Sigmoid colon (tissue), 4 donors: ENCODE measurements around the gene CC2D2A.

Source experiments
- POLR2A ChIP-seq, 2 donors: fragments of 450-650 bp; IDR thresholded peaks; one replicate each; pipeline ENCODE4 v1.6.1; 2016; ENCODE audit warnings: antibody characterized with exemption in 2 of 2, mild to moderate bottlenecking in 2 of 2, moderate library complexity in 2 of 2
- POLR2AphosphoS5 ChIP-seq, 4 donors: sonication (generic); formaldehyde crosslinking; IDR thresholded peaks; one replicate each; pipeline ENCODE4 v1.6.1; 2017; ENCODE audit warnings: antibody characterized with exemption in 4 of 4
- TF ChIP-seq, protein P1 (sequence below), 4 experiments: fragments of 450-650 bp in 3 of 4; fragments of 200-600 bp in 1 of 4; IDR thresholded peaks; one replicate each; pipeline ENCODE4 v1.5.1; 2016 to 2019; ENCODE audit warnings: antibody characterized with exemption in 4 of 4, mild to moderate bottlenecking in 3 of 4, moderate library complexity in 2 of 4

DNA sequence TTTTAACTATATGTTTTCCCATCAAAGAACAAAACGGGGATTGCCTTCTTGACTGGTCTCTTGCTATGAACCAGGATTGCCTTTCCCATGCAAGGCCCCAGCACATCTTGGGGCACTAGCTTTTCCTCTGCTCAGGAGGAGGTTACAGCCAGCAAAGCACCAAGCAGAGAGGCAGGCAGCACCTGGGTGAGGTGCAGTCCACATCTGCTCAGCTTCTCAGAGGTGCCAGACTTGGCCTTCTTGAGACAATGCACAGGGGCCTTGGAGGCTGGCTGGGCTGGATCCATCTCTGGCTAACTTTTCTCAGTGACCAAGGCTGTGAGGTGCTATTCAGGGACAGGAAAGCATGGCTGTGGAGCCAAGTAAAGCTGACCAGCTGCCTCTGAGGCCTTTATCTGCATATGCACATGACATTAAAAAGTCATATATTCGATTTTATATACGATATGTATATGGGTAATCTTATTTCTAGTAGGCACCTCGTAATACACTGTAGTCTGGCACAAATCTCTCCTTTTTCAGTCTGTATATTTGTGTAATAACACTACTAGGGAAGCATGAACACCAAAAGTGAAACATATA, 86.9 kb downstream of the CC2D2A start:
- TF ChIP-seq POLR2A (IDR thresholded peaks at IDR 0.05): no peak
- TF ChIP-seq, protein P1, sequence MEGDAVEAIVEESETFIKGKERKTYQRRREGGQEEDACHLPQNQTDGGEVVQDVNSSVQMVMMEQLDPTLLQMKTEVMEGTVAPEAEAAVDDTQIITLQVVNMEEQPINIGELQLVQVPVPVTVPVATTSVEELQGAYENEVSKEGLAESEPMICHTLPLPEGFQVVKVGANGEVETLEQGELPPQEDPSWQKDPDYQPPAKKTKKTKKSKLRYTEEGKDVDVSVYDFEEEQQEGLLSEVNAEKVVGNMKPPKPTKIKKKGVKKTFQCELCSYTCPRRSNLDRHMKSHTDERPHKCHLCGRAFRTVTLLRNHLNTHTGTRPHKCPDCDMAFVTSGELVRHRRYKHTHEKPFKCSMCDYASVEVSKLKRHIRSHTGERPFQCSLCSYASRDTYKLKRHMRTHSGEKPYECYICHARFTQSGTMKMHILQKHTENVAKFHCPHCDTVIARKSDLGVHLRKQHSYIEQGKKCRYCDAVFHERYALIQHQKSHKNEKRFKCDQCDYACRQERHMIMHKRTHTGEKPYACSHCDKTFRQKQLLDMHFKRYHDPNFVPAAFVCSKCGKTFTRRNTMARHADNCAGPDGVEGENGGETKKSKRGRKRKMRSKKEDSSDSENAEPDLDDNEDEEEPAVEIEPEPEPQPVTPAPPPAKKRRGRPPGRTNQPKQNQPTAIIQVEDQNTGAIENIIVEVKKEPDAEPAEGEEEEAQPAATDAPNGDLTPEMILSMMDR (IDR thresholded peaks at IDR 0.05): no peak
- TF ChIP-seq POLR2AphosphoS5 (IDR thresholded peaks at IDR 0.05): no peak
